Measurements from ENCODE around the gene FAM184A.
"Not testable (repeated sequence)": the region's sequence is repeated elsewhere in the genome, so short reads cannot be mapped to it uniquely, and the experiment has no call there.

Gene FAM184A

GRCh38 chr6:119119062-119119461, 40.6 kb upstream of the FAM184A start:
- H3K9ac ChIP-seq (ENCODE audit: low read length); H3K27me3 ChIP-seq (ENCODE audit: control insufficient read depth, insufficient read depth, low read length); H3K27ac ChIP-seq (ENCODE audit: low read depth, low read length); H3K9me3 ChIP-seq (ENCODE audit: control insufficient read depth, insufficient read depth, low read depth, low read length); H3K4me1 ChIP-seq (ENCODE audit: control insufficient read depth, insufficient read depth, low read length); H3K36me3 ChIP-seq (ENCODE audit: control insufficient read depth, insufficient read depth, low read length): not testable (repeated sequence)
- peak overlapping the region; percentile 29 for H3K4me3 ChIP-seq (ENCODE audit: low read depth, low read length)

- 0 out of 2 replicates have a peak, but pooled peaks cover 3% of the 10 kb centered on the region for H3K4me1 ChIP-seq (ENCODE audit: control insufficient read depth, insufficient read depth, low read length)
- no peaks in the 10 kb centered on the region for H3K9me3 ChIP-seq (ENCODE audit: control insufficient read depth, insufficient read depth, low read depth, low read length)
- no peaks in the 10 kb centered on the region for H3K36me3 ChIP-seq (ENCODE audit: control insufficient read depth, insufficient read depth, low read length)
- H3K27me3 ChIP-seq (ENCODE audit: control insufficient read depth, insufficient read depth, low read length) = no peaks in the 10 kb centered on the region
- no peak overlapping the region for H3K9ac ChIP-seq (ENCODE audit: low read length)
- no peak overlapping the region for H3K27ac ChIP-seq (ENCODE audit: low read depth, low read length)
- no peak overlapping the region for H3K4me3 ChIP-seq (ENCODE audit: low read depth, low read length)
These were observed 38.3 kb upstream of the FAM184A start for GRCh38 chr6:119116712-119117281.

- Histone ChIP-seq H3K27ac (ENCODE audit: low read depth, low read length) (no peak overlapping the region), H3K9me3 (ENCODE audit: control insufficient read depth, insufficient read depth, low read depth, low read length) (no peaks in the 10 kb centered on the region), H3K36me3 (ENCODE audit: control insufficient read depth, insufficient read depth, low read length) (no peaks in the 10 kb centered on the region), H3K9ac (ENCODE audit: low read length) (no peak overlapping the region), H3K4me3 (ENCODE audit: low read depth, low read length) (no peak overlapping the region), H3K4me1 (ENCODE audit: control insufficient read depth, insufficient read depth, low read length) (0 out of 2 replicates have a peak, but pooled peaks cover 3% of the 10 kb centered on the region), H3K27me3 (ENCODE audit: control insufficient read depth, insufficient read depth, low read length) (no peaks in the 10 kb centered on the region)
These were observed 35.5 kb upstream of the FAM184A start for GRCh38 chr6:119113961-119114360.

GRCh38 chr6:119112812-119113530, 34.5 kb upstream of the FAM184A start:
- Histone ChIP-seq H3K27me3 (ENCODE audit: control insufficient read depth, insufficient read depth, low read length) (no peaks in the 10 kb centered on the region), H3K27ac (ENCODE audit: low read depth, low read length) (no peak overlapping the region), H3K4me1 (ENCODE audit: control insufficient read depth, insufficient read depth, low read length) (0 out of 2 replicates have a peak, but pooled peaks cover 3% of the 10 kb centered on the region), H3K9me3 (ENCODE audit: control insufficient read depth, insufficient read depth, low read depth, low read length) (no peaks in the 10 kb centered on the region), H3K9ac (ENCODE audit: low read length) (no peak overlapping the region), H3K4me3 (ENCODE audit: low read depth, low read length) (no peak overlapping the region), H3K36me3 (ENCODE audit: control insufficient read depth, insufficient read depth, low read length) (no peaks in the 10 kb centered on the region)

- no peaks in the 10 kb centered on the region for H3K27me3 ChIP-seq (ENCODE audit: control insufficient read depth, insufficient read depth, low read length)
- H3K9me3 ChIP-seq (ENCODE audit: control insufficient read depth, insufficient read depth, low read depth, low read length) = peaks cover 5% of the 10 kb centered on the region; the same call in 1 of the 2 replicates
- no peak overlapping the region for H3K9ac ChIP-seq (ENCODE audit: low read length)
- H3K36me3 ChIP-seq (ENCODE audit: control insufficient read depth, insufficient read depth, low read length) = no peaks in the 10 kb centered on the region
- H3K27ac ChIP-seq (ENCODE audit: low read depth, low read length) = no peak overlapping the region
- no peak overlapping the region for H3K4me3 ChIP-seq (ENCODE audit: low read depth, low read length)
- 0 out of 2 replicates have a peak, but pooled peaks cover 3% of the 10 kb centered on the region for H3K4me1 ChIP-seq (ENCODE audit: control insufficient read depth, insufficient read depth, low read length)
These were observed 32.4 kb upstream of the FAM184A start for GRCh38 chr6:119110601-119111548.

GRCh38 chr6:119109654-119110325, 31.3 kb upstream of the FAM184A start:
- H3K9me3 ChIP-seq (ENCODE audit: control insufficient read depth, insufficient read depth, low read depth, low read length) = peaks cover 5% of the 10 kb centered on the region; the same call in 1 of the 2 replicates
- no peak overlapping the region for H3K27ac ChIP-seq (ENCODE audit: low read depth, low read length)
- no peaks in the 10 kb centered on the region for H3K36me3 ChIP-seq (ENCODE audit: control insufficient read depth, insufficient read depth, low read length)
- no peaks in the 10 kb centered on the region for H3K27me3 ChIP-seq (ENCODE audit: control insufficient read depth, insufficient read depth, low read length)
- no peak overlapping the region for H3K4me3 ChIP-seq (ENCODE audit: low read depth, low read length)
- H3K9ac ChIP-seq (ENCODE audit: low read length) = no peak overlapping the region
- 0 out of 2 replicates have a peak, but pooled peaks cover 3% of the 10 kb centered on the region for H3K4me1 ChIP-seq (ENCODE audit: control insufficient read depth, insufficient read depth, low read length)

- Histone ChIP-seq H3K27me3 (ENCODE audit: control insufficient read depth, insufficient read depth, low read length) (no peaks in the 10 kb centered on the region), H3K4me1 (ENCODE audit: control insufficient read depth, insufficient read depth, low read length) (0 out of 2 replicates have a peak, but pooled peaks cover 1% of the 10 kb centered on the region), H3K9ac (ENCODE audit: low read length) (no peak overlapping the region), H3K36me3 (ENCODE audit: control insufficient read depth, insufficient read depth, low read length) (no peaks in the 10 kb centered on the region), H3K4me3 (ENCODE audit: low read depth, low read length) (no peak overlapping the region), H3K9me3 (ENCODE audit: control insufficient read depth, insufficient read depth, low read depth, low read length) (peaks cover 5% of the 10 kb centered on the region; the same call in 1 of the 2 replicates), H3K27ac (ENCODE audit: low read depth, low read length) (no peak overlapping the region)
These were observed 29.6 kb upstream of the FAM184A start for GRCh38 chr6:119108076-119108475.

- H3K27ac ChIP-seq (ENCODE audit: low read depth, low read length) = no peak overlapping the region
- H3K27me3 ChIP-seq (ENCODE audit: control insufficient read depth, insufficient read depth, low read length) = no peaks in the 10 kb centered on the region
- H3K9ac ChIP-seq (ENCODE audit: low read length) = no peak overlapping the region
- H3K9me3 ChIP-seq (ENCODE audit: control insufficient read depth, insufficient read depth, low read depth, low read length) = peaks cover 5% of the 10 kb centered on the region; the same call in 1 of the 2 replicates
- no peak overlapping the region for H3K4me3 ChIP-seq (ENCODE audit: low read depth, low read length)
- no peaks in the 10 kb centered on the region for H3K36me3 ChIP-seq (ENCODE audit: control insufficient read depth, insufficient read depth, low read length)
- H3K4me1 ChIP-seq (ENCODE audit: control insufficient read depth, insufficient read depth, low read length) = no peaks in the 10 kb centered on the region
These were observed 26.8 kb upstream of the FAM184A start for GRCh38 chr6:119105282-119105681.

GRCh38 chr6:119102901-119103300, 24.4 kb upstream of the FAM184A start:
- H3K36me3 ChIP-seq (ENCODE audit: control insufficient read depth, insufficient read depth, low read length) = no peaks in the 10 kb centered on the region
- no peak overlapping the region for H3K9ac ChIP-seq (ENCODE audit: low read length)
- H3K4me3 ChIP-seq (ENCODE audit: low read depth, low read length) = no peak overlapping the region
- no peak overlapping the region for H3K27ac ChIP-seq (ENCODE audit: low read depth, low read length)
- no peaks in the 10 kb centered on the region for H3K27me3 ChIP-seq (ENCODE audit: control insufficient read depth, insufficient read depth, low read length)
- H3K4me1 ChIP-seq (ENCODE audit: control insufficient read depth, insufficient read depth, low read length) = no peaks in the 10 kb centered on the region
- H3K9me3 ChIP-seq (ENCODE audit: control insufficient read depth, insufficient read depth, low read depth, low read length) = peaks cover 5% of the 10 kb centered on the region; the same call in 1 of the 2 replicates

- H3K4me1 ChIP-seq (ENCODE audit: control insufficient read depth, insufficient read depth, low read length) = peaks cover 5% of the 10 kb centered on the region; the same call in 1 of the 2 replicates
- H3K27ac ChIP-seq (ENCODE audit: low read depth, low read length) = no peak overlapping the region
- H3K9me3 ChIP-seq (ENCODE audit: control insufficient read depth, insufficient read depth, low read depth, low read length) = no peaks in the 10 kb centered on the region
- no peaks in the 10 kb centered on the region for H3K36me3 ChIP-seq (ENCODE audit: control insufficient read depth, insufficient read depth, low read length)
- no peak overlapping the region for H3K9ac ChIP-seq (ENCODE audit: low read length)
- no peaks in the 10 kb centered on the region for H3K27me3 ChIP-seq (ENCODE audit: control insufficient read depth, insufficient read depth, low read length)
- H3K4me3 ChIP-seq (ENCODE audit: low read depth, low read length) = no peak overlapping the region
These were observed 21.7 kb upstream of the FAM184A start for GRCh38 chr6:119100115-119100514.

Measured in HUES6 (cell line).